ENCODE data around the gene ANKS3.

Gene ANKS3

GRCh38 chr16:4728676-4729075 is 5.4 kb downstream of the ANKS3 start:
- DNase-seq (ENCODE audit: low read depth, low spot score), result no peak

GRCh38 chr16:4726616-4727015 is 7.5 kb downstream of the ANKS3 start:
- DNase-seq (ENCODE audit: low read depth, low spot score), result no peak

DNA sequence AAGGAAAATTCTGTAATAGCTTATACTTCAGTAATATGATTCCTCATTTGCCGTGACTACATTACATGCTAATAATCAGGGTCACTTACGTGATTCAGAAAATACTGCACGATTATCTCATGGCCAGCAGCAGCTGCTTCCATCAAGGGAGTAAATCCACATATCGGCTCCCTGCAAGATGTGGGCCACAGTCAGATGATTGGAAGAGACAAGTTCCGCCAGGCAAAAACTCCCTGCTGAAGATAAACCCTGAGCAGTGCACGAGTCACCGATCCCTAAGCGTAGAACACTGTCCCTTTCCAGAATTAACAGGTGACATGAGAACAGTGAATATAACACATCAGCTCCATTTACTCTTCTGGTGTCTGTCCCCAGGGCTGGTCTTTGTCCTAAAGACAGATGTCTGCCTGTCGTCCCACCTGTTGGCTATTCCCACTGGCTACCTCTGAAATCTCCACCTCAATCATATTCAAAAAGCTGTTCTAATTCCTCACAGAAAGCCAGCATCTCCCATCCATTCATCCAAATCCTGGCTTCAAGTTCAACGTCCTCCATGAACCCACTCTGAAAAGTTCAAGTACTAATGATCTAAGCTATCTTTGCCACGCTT is 9.3 kb downstream of the ANKS3 start:
- no peak for DNase-seq (ENCODE audit: low read depth, low spot score)

DNA sequence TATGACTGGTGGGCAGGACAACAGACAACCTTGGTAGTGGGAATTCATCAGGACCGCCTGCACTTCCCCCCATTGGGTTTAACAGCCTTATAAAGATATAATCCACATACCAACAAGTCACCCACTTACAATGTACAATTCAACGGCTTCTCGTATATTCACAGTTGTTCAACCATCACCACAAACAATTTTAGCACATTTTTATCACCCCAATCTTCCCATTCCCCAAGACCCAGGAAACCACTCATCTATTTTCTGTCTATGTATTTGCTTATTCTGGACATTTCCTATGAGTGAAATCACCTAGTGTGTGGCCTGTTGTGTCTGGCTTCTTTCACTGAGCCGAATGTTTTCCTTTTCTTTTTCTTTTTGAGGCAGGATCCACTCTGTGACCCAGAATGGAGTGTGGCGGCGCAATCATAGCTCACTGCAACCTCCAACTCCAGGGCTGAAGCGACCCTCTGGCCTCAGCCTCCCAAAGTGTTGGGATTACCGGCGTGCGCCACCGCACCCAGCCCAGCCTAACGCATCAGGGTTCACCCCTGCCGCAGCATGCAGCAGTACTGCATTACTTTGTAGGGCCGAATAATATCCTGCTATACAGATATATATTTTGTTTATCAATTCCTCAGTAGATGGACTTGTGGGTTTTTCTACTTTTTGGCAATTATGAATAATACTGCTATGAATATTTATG is 10.9 kb downstream of the ANKS3 start:
- no peak for DNase-seq (ENCODE audit: low read depth, low spot score)

GRCh38 chr16:4718466-4718865 is 15.6 kb downstream of the ANKS3 start:
- no peak for DNase-seq (ENCODE audit: low read depth, low spot score)

- DNase-seq (ENCODE audit: low read depth, low spot score), result no peak
Measured at GRCh38 chr16:4714996-4715395, 19.1 kb downstream of the ANKS3 start.

- DNase-seq (ENCODE audit: low read depth, low spot score), result no peak
Measured at GRCh38 chr16:4713663-4714501, 20.2 kb downstream of the ANKS3 start.

DNA sequence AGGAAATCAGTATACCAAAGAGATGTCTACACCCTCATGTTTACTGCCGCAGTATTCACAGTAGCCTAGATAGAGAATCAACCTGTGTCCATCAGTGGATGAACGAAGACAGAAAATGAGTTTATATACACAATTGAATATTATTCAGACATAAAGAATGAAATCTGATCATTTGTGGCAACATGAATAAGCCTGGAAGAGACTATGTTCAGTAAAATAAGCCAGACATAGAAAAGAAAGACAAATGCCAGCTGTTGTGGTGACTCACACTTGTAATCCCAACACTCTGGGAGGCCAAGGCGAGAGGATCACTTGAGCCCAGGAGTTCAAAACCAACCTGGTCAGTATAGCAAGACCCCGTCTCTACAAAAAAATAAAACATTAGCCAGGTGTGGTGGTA is 24.6 kb downstream of the ANKS3 start:
- no peak for DNase-seq (ENCODE audit: low read depth, low spot score)

- DNase-seq (ENCODE audit: low read depth, low spot score), result no peak
Measured at GRCh38 chr16:4706871-4707270, 27.2 kb downstream of the ANKS3 start.

DNA sequence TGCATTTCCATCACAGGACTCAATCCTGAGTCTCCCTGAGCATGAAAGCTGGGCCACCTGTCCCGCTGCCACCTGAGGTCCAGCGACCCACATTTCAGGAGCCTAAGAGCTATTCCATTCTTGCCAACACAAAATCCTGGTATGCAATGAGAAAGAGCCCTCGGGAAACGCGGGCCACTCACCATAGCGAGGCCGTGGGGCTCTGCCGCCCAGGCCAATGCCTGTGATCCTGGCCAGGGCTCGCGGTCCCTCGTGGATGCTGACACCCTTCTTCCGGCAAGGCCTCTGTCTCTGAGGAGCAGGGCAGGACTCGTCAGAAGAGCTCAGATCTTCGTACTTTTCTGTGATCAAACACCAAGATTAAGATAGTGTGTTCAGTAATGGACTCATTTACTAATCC is 29.2 kb downstream of the ANKS3 start:
- no peak for DNase-seq (ENCODE audit: low read depth, low spot score)

- no peak for DNase-seq (ENCODE audit: low read depth, low spot score)
Measured at GRCh38 chr16:4704491-4704890, 29.6 kb downstream of the ANKS3 start.

DNA sequence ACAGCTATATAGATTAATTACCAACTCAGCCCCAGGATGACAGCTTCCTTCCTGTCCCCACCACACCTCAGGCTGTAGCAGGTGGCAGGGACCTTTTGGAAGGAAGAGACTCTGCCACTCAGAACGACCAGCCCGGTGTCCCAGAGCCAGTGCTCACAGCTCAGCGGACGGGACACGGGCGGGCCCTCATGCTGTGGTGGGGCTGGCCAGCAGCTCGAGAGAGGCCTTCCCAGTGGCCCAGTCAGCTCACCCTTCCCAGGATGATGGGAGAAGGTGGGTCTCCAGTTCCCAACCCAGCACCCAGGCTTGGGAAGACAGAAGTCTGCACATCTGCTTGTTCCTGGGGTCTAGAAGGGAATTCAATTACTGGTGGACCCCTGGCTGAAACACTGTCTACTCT is 30.2 kb downstream of the ANKS3 start:
- DNase-seq (ENCODE audit: low read depth, low spot score), result no peak

- no peak for DNase-seq (ENCODE audit: low read depth, low spot score)
Measured at GRCh38 chr16:4702466-4702808, 31.6 kb downstream of the ANKS3 start.

DNA sequence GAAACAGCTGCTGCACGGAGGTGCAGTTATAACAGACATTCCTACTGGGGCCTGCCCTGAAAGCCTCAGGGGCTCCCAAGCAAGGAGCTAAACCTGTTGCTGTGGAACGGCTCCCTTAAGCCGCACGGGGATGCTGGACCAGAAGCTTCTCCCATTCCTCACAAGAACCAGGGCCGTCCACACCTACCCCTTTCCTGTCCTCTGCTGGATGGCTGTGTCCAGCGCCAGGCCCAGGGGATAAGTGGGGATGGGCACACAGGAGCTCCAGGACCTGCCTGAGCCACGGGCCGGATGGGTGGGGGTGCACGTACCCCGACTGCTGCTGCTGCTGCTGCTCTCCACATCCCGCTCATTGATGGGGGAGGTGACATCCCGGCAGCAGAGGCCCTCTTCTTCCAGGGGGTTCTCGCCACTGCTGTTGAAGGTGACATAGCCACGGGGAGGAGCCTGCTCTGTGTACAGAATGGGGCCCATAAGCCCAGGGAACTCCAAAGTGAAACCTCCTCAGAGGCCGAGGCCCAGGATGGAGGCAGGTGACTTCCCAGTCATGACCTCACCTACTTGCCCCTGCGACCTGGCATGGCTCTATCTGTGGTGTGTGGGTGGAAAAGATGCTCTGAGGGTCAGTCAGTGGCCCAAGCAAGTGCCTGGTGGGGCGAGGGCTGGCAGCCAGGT is 32.1 kb downstream of the ANKS3 start:
- no peak for DNase-seq (ENCODE audit: low read depth, low spot score)

GRCh38 chr16:4700997-4701743 is 32.9 kb downstream of the ANKS3 start:
- no peak for DNase-seq (ENCODE audit: low read depth, low spot score)

DNA sequence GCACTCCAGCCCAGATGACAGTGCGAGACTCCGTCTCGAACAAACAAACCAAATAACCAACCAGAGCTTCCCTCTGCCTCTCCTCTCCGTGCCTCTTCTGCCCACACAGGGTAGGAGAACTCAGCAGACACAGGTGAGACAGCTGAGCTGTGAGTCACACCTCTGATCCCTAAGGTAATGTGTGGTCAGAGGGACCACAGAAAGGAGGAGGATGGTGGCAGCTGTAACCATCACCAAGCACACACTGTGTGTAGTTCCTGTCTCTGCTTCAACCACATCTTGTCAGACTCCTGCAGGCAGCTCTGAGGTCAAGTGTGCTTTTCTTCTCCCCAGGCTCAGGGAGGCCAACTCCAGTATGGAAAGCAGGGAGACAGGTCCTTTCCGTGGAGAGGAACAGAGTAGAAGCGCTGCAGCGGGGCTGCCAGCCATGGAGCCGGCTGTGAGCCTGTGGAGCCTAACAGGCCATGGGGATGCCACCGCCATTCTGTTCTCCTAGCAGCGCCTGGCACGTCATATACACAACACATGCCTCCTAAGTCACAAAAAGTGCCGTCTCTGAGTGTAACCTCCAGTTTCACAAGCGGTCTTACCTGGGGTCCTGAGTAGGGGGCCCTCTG is 33.6 kb downstream of the ANKS3 start:
- no peak for DNase-seq (ENCODE audit: low read depth, low spot score)

DNA sequence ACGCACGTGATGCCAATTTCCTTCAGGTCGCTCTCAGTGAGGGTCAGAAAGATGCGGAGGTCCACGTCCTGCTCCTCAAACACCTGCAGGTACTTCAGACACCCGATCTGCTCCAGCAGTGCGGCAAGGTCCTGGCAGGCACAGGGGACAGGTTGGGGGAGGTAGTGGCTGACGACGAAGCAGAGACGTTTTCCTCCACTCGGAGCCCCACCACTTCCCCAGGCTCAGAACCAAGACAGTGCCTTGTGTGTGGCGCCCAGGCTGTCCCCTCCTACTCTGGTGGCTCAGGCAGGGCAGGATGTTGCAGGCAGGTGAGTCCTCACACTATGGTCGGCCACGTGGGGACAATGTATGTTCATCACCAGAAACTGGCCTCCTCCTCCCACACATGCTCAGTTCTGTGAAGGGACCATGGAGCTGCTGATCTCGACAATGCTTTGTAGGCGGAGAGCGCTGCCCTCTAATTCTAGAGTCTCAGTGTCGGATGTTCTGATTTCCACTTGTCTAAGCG is 35.0 kb downstream of the ANKS3 start:
- no peak for DNase-seq (ENCODE audit: low read depth, low spot score)

DNA sequence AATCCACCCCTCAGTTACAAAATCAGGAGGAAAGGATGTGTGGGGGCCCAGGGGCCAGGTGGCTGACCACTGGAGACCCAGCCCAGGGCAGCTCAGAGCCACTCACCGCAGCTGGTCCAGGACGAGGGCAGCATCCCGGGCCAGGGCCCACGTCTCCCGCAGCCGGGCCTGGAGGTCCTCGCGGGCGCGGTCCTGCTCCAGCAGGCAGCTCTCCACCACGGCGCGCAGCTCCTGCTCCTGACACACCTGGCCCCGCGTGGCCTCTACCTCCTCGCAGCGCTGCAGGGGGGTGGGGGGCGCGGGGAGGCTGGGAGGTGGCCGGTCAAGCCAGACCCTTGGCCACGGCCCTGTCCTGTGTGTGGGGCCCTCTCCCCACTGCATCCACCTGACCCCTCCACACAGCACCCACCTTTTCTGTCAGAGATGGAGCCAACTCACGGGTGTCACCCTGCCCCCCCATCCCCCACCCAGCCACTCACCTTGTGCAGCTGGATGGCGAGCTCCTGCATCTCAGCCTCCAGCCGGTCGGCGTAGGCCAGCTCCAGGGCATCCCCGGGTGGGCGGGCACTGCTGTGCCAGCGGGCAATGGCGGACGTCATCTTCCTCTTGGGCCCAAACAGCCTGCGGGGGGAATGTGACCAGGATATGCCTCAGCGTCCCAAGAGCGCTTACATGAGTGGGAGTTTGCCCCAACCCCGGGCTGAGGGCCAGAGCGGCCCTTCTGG is 35.6 kb downstream of the ANKS3 start:
- DNase-seq (ENCODE audit: low read depth, low spot score), result no peak

- DNase-seq (ENCODE audit: low read depth, low spot score), result no peak
Measured at GRCh38 chr16:4697848-4698291, 36.2 kb downstream of the ANKS3 start.
